ENCODE measurements around the gene TRPM3.

TRPM3 gene

DNA sequence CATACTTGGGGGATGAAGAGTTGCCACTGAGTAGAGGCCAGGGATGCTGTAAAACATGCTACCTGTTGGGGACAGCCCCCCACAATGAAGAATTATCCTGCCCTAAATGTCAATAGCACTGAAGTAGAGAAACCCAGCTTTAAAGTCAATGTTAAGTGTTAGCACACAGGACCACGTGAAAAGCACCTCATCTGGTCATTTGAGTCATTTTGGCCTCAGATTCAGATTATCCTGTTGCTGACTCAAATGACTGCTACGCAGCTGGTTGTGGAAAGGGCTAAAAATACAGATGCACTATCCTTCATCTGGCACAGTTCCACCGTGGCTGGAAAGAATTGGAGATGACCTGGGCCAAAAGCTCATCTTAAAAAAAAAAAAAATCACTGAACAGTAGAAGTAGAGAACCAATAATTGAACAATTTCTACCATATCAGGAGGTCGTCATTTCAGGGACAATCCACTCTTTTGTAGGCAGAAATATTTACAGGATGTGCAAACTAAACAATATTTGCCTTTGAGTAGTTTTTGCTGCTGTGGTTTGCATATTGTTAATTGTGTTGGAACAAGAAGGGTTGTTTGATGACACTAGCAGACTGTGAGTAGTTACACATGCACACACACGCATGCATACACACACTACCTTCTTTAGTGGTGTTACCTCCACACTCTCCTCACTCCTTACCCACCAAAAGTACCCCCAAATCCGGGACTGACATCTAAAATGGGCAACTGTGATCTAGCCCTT lies 511.7 kb downstream of the TRPM3 start:
- peak; percentile 90 for DNase-seq (ENCODE audit: low spot score)

DNA sequence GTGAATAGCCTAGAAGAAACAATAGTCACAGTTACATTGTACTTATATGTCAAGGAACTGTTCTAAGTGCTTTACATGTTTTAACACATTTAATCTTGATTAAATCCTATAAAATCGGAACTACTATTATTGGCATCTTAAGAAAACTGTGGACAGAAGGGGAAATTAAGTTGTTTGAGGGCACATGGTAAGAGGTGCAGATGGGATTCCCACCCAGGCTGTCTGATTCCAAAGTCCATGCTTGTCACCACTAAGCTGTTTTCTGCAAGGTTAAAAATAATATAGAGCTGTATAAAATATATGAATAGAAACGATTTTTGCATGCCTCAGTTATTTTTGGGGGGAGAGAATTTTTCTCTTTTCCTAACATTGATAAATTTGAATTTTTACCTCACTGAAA lies 512.4 kb downstream of the TRPM3 start:
- DNase-seq (ENCODE audit: low spot score), result no peak

DNA sequence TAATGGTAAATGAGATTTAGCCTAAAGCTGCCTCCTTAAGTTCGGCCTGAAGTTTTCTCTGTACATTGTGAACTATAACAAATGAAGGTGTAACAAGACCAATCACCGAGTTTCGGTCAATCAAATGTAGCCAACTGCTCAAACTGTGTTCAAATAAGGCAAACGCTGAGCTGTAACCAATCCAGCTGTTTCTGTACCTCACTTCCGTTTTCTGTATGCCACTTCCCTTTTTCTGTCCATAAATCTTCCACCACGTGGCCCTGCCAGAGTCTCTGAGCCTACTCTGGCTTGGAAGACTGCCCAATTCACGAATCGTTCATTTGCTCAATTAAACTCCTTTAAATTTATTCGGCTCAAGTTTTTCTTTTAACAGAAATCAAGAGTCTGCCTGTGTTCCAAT lies 513.5 kb downstream of the TRPM3 start:
- no peak for DNase-seq (ENCODE audit: low spot score)

DNA sequence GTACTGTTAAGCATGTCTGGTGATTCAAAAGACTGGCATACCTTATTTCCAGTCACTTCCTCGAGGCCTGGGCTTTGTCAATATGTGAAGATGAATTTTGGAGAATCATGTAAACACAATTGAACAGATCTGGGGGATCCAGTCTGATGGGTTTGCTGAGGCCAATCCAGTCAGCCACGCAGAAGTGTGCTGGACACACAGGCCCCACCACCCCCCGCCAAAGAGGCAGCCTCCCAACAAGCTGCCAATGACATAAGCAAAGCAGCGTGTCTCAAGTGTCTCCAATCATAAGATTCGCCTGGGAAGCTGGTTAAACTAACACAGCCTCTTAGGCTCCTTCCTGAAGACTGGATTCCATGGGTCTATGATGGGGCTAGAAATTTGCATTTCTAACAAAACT lies 514.1 kb downstream of the TRPM3 start:
- no peak for DNase-seq (ENCODE audit: low spot score)

DNA sequence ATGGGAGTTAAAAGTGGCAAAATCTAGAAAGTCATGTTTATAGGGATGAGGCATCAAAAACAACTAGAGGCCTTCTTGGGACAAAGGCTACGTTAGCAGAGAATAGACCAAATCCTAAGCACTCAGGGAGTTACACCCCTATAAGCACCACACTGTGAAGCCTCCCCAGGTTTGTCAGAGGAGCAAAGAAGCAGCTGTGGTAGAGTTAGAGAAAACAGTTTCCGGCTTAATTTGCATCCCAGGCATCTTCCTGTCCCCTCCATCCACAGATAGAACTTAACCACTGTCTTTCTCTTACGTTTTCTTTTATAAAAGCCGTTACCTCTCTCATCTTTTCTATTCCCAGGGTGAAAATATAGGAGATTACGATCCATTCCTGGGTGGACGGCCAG lies 518.4 kb downstream of the TRPM3 start:
- DNase-seq (ENCODE audit: low spot score), result no peak

DNA sequence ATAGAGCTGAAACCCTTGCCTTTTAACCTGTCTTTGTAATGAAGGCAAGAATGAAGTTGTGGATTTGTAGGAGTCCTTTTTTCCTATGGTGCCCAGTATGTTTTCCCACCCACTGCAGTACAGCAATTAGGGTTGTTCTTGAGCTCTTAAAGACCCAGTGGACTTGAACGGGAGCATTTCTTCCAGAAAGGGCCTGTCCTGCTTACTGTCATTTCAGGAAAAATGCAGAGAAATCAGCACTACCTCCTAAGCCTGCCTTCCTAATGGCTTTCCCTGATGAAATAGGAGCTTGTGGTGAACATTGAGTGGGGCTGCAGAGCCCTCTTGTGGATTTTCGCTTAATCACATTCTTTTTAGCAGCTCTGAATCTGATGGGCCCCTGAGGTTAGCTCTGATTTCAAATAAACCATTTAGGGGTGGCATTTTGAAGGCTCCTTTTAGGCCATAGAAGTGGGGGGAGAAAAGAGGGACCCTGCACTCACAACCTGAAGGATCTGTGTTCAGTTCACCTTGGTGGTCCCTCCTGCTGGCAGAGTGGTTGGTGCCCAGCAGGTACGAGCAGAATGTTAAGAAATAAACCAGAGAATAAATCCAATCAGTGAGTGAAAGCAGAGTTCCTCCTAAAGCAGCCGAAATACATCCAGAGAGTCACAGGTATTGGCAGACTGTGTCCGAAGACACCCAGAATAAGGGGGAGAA lies 519.0 kb downstream of the TRPM3 start:
- DNase-seq (ENCODE audit: low spot score), result peak; percentile 74

DNA sequence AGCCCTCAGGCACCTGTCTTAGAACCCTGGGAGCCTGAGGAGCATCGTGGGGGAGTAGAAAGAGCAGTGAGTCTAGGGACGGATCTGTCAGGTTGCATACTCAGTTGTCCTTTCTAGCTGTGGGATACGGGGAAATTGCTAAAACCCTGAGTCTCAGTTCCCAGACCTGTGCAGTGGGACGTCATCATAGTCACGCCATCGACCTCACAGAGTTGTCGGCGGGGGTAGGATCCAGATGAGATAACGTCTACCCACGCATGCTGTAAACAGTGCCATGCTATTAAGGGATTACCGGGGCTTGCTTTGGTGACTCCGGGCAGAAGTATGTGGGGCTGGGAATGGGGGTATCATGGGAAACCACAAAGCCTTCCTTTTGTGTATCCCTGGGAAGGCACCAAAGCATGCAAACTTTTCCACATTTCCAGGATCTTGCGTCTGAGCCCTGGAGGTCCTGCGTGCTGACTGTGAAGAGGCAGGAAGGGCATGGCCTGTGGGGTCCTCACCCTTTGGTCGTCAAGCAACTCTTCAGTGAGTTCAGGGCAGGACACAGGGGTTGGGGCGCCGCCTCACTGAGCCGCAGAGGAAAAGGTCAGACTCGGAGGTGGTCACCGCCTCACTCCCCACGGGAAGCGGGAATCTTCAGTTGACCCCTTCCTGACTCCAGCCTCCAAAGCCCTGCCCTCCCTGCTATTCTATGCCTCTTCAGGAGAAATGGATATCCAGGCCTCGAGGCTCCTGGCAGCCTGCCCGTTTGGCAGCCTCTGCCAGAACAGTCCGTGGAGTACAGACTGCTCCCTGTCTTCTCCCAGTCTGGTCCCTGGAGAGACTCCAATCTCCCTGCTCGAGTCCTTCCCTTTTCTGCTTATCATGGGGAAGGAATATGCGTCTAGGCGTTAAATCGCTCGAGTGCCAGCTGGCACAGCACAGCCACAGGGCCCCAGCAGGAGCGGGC lies 520.1 kb downstream of the TRPM3 start:
- peak; percentile 81 for DNase-seq (ENCODE audit: low spot score)

DNA sequence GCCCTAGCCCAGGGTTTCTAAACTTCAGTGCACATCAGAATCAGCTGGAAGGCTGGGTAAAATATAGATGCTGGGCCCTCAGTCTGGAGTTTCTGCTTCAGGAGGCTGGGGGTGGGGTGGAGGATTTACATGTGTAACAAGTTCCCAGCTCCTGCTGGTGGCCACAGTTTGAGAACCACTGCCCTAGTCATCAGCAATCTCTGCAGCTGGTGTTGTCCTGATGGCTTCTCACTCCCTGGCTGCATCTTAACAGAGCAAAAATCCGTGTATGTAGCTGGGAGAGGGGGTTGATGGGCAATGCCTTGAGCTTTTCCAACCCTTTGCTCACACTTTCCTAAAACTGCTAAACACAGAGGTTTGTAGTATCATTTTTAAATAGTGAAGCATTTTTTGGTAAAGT lies 520.9 kb downstream of the TRPM3 start:
- peak; percentile 44 for DNase-seq (ENCODE audit: low spot score)

DNA sequence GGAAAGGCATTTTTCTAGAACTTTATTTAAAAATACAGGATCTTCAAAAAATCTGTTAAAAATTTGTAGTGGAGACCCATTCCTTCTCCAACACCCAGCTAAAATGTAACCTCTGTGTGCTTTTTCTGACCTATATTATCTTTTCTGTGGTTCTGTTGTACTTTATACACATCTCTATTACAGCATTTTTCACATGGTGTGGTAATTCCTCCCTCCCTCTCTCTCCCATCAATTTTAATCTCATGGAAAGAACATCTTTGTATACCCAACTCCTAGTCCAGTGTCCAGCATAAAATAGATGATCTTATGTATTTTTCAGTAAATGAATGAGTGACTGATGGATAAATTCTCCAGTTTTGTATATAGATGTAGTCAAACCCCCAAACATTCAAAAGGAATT lies 523.5 kb downstream of the TRPM3 start:
- DNase-seq (ENCODE audit: low spot score), result no peak

DNA sequence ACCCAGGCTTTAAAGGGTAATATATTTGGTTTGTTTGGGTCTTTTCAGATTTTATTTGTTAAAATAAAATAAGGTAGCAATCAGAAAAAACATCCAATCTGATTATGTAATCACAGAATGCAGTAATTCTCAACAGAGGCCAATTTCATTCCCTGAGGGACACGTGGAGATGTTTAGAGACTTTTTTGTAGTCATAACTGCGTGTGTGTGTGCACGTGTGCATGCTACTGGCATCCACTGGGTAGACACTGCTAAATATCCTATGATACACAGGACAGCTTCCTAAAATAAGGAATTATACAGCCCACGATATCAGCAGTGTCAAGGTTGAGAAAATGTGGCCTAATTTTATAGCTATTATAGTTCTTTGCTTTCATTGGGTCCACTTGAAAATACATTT lies 526.2 kb downstream of the TRPM3 start:
- DNase-seq (ENCODE audit: low spot score), result no peak

DNA sequence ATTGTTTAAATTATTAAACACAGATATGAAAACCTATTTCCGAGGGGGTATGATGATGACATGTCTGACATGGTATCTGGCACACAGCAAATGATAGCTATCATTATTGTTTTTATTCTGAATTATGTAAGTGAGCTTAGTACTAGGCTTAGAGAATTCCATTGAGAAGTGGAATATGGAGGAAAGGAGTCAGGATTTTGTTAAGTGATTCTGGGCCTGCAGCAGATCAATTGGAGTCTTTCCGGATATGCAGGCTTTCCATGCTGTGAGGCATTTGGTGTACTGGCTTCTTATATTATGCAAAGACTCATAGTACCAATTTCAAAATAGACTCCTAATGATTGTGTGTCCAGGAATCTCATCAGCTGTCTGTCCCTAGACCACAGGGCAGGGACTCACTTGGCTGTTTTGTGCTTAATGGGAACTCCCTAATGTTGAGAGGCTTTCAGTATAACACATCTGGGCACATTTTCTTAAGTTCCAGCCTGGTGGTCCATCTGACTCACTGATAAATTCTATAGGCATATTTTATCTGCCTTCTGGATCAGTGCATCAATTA lies 527.0 kb downstream of the TRPM3 start:
- DNase-seq (ENCODE audit: low spot score), result peak; percentile 69

DNA sequence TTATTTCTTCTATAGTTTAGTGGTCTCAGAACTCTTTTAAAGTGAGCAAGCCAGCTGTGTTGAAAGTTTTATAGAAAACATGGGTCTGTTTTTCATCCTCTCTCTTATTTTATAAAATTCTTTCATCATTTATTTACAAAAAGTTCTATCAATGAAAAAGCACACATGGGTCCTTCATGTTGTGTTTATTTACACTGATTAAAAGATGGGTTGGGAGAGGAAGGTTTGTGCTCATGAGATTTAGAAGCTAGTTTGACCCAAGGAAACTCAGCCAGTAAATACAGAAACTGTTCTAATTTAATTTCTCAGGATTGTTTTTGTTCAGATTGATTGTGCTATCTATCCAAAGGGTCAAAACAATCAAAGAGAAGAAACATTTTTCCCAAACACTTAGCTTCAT lies 528.2 kb downstream of the TRPM3 start:
- DNase-seq (ENCODE audit: low spot score), result no peak

DNA sequence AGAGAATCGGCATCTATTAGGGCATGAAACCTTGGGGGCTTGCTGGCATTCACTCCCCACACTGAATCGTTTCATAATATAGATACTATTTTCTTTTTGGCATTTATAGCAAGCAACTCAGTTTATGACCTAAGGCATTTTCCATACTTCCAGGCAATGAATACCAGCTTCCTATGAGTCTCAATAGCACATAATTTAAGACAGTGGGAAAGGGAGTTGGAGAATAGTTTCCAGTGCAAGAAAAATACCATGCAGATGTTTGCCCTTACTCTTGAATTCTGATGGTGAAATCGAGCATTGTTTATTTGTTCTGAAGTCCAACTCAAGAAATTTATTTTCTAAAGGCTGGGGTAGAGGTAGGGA lies 531.1 kb downstream of the TRPM3 start:
- DNase-seq (ENCODE audit: low spot score), result peak; percentile 28

DNA sequence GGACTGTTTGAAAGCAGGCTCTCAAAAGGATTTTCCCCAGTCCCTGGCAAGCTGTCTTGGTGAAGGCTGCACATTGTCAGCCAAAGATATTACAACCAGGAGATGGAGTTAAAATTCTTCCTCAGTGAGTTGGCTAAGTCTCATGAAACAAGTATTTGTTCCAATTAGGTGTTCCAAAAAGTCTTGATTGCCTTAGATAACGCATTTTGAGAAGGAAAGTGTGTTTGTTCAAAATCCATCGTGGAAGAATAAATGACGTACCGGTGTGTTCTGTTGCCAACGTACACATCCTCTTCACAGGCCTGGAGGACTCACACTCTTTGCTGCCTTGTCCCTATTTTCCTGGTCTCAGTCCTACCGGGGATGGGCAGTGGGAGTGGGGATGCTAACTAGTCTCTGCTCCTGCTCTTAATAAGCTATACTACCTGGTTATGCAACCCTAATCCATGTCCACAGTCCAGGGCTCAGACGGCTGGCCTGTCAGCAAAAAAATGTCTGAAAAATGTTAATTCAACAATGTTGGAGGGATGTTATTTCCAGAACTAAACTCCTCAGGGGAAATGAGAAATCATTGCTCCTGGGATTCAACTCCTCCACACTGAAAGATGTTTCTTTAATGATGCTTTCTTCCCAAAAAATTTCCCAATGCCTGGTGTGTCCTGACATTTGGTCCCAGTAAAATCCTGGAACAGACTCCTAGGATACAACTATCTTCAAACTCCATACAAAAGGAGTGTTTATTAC lies 531.7 kb downstream of the TRPM3 start:
- peak; percentile 64 for DNase-seq (ENCODE audit: low spot score)

DNA sequence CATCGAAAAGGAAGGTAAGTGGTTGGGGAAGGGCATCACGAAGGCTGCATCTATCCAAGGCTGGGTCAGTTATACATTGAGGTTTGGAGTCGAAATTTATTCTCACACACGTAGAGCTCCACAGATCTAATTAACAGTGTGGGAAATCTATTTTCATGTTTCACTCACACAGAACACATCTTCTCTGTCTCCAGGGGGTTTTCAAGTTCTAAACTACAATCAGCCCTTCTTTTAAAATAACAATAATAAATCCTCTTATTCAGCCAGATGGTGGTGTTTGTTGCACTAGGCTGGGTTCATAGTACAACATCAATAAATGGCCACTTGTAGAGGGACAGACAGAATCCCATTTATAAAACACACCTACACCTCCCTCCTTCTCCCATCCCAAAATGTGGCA lies 532.4 kb downstream of the TRPM3 start:
- no peak for DNase-seq (ENCODE audit: low spot score)

DNA sequence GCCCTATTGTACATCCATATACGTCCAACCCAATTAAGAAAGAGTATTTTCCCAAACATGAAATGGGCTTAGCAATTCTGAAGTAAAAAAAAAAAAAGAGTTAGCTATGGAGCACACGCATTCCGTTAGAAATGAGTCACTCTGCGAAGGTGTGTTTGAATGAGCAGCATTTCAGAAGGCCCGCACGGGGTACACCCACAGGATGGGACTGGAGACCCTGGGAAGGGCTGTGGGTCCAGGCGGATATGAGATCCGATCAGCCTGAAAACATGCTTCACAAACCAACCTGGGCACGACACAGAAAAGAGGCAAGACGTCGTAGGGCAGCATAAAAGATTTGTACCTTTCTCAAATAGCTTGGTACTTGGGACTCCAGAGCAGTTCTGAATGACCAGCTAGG lies 533.0 kb downstream of the TRPM3 start:
- no peak for DNase-seq (ENCODE audit: low spot score)

DNA sequence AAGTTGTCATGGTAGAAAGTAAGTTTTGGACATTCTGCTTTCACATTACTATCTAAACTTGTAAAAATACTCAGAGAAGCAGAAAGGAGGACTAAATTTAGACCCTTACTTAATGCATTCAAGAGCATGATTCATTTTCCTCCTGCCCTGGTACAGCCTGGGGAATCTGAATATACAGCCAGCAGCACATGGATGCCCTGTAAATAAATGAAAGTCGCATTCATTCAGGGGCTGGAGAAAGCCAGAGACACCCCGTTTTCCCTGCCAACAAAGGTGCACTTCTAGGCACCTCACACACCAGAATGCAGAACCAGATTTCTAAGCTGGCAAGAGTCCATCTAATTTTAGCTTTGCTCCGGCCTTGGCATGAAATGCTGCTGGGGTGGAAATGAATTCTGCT lies 534.2 kb downstream of the TRPM3 start:
- peak; percentile 66 for DNase-seq (ENCODE audit: low spot score)

DNA sequence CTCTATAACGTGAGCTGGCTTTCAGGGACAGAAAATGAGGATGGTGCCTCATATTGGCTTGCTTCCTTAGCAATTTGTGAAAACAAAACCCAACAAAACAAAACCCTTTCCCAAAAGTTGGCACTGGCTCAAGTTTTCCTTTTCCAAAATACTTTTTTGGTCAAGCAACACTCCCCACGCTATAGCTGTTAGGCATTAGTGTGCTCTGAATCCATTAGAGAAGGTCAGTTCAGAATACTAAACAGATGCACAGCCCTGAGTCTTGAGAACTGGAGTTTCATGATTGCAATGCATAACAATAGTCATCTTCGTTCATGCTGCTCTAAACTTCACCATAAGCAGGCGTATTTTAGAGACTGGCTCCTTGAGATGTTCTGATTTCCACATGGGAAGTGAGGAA lies 534.9 kb downstream of the TRPM3 start:
- DNase-seq (ENCODE audit: low spot score), result no peak

DNA sequence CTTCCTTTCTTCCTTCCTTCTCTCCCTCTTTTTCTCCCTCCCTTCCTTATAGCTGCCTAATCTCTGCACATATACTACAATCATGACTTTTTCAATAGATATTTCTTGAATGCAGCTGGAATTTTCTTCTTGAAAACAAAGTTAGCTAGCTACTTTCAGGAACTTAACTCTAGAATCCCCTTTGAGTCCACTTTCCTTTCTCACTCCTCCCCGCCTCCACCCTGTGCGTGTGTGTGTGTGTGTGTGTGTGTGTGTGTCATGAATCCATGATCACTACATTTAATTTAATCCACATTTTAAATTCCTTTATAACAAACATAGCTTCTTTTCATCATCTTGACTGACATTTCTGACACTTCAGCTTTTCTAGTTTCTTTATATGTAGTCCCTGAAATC lies 539.5 kb downstream of the TRPM3 start:
- no peak for DNase-seq (ENCODE audit: low spot score)

DNA sequence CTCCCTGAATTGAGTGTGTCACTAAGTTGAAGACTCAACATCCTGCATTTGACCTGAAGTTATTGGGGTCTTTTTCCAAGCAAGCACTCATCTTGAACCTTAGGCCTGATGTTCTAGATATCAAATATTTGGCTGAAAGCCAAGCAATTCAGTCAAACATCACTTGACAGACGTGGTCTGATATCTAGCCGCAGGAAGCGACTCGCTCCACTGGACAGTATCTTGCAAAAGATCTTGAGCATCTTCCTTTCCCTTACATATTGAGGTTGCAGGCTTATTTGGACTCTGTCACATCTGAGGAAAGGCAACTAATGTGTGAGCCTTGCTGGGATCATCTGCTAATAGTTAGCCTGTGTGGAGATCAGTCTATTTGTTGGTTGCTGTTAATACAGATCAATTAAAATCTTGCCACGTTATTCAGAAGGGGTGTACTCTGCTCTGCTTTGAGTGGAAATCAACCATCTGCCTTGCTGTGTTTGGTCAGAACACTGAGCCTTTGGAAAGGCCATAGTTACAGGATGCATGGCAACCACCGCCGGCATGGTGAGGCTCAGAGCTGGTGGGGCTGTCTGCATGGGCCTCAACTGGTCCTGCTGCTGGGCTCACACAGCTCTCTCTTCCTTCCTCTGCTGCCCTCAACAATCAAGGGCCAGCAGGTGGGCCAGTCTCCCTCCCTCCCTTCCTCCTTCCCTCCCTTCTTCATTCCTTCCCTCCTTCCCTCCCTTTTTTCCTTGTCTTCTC lies 540.0 kb downstream of the TRPM3 start:
- DNase-seq (ENCODE audit: low spot score), result no peak

DNA sequence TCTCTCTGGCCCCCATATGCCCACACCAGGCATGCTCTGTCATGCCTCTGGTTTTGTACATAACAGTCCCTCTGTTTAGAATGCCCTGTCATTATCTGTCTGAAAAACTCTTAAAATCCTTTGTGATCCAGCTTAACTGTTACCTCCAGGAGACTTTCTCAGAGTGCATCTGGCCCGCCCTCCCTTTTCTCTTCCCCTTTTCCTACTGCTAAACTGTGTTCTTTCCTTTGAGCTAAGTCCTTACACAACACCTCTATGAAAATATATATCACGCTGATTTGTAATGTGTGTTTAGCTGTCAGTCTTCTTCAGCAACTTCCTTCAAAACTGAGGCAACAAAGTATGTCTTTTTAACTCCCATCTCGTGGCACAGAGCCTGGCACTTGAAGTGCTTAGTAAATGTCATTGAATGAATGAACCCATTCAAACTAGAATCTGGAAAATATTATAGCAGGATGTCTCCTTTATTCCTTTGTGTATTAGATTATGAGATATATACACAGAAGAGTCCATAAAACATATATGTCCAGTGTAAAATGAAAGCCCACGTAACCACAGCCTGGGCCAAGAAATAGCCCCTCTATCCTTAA lies 540.7 kb downstream of the TRPM3 start:
- DNase-seq (ENCODE audit: low spot score), result no peak
